ENCODE data around the gene TTLL5. TPM values are rescaled to one million over a fixed set of nuclear protein-coding genes. Genes with fewer than 3 reads are reported as not detected.

TTLL5 gene
- total and polyA plus RNA-seq, 2 of the 13 experiments (the other 11 are each of a cell fraction or from before 2014, with no cell fraction given): 11.8 to 18.8 TPM

- TF ChIP-seq KIAA2018 (CRISPR knock-in tag; IDR thresholded peaks at IDR 0.05; ENCODE audit: borderline replicate concordance): no peak
- peak; percentile 60 for TF ChIP-seq SALL1 (CRISPR knock-in tag; IDR thresholded peaks at IDR 0.05)
- TF ChIP-seq SIX4 (CRISPR knock-in tag; IDR thresholded peaks at IDR 0.05): no peak
- TF ChIP-seq NFIB (CRISPR knock-in tag; IDR thresholded peaks at IDR 0.05; ENCODE audit: borderline replicate concordance): no peak
- TF ChIP-seq ZNF709 (CRISPR knock-in tag; IDR thresholded peaks at IDR 0.05): no peak
- no peak for TF ChIP-seq ZNF556 (CRISPR knock-in tag; IDR thresholded peaks at IDR 0.05; ENCODE audit: borderline replicate concordance)
- no peak for TF ChIP-seq STAT5B (CRISPR knock-in tag; IDR thresholded peaks at IDR 0.05)
- no peak for TF ChIP-seq TFDP1 (CRISPR knock-in tag; IDR thresholded peaks at IDR 0.05; ENCODE audit: borderline replicate concordance)
- no peak for TF ChIP-seq NFATC3 (CRISPR knock-in tag; IDR thresholded peaks at IDR 0.05)
- TF ChIP-seq RFXANK (CRISPR knock-in tag; IDR thresholded peaks at IDR 0.05): no peak
- TF ChIP-seq TAF15 (IDR thresholded peaks at IDR 0.05; ENCODE audit: low read depth, low read length, poor library complexity, severe bottlenecking): no peak
- TF ChIP-seq HMG20B (CRISPR knock-in tag; conservative IDR thresholded peaks at IDR 0.05): no peak
Observed at GRCh38 chr14:75711796-75712211, 50.8 kb downstream of the TTLL5 start (continued).
